ENCODE results near the gene CABP2. TPM values are rescaled to one million over a fixed set of nuclear protein-coding genes. Genes with fewer than 3 reads are reported as not detected.
A peak's percentile ranks its signal among the peaks of the same experiment; 100 is the strongest.
"Not testable (repeated sequence)": the region's sequence is repeated elsewhere in the genome, so short reads cannot be mapped to it uniquely, and the experiment has no call there.

Gene CABP2
- total RNA-seq, 1 experiment from 2014 or later: not detected

DNA sequence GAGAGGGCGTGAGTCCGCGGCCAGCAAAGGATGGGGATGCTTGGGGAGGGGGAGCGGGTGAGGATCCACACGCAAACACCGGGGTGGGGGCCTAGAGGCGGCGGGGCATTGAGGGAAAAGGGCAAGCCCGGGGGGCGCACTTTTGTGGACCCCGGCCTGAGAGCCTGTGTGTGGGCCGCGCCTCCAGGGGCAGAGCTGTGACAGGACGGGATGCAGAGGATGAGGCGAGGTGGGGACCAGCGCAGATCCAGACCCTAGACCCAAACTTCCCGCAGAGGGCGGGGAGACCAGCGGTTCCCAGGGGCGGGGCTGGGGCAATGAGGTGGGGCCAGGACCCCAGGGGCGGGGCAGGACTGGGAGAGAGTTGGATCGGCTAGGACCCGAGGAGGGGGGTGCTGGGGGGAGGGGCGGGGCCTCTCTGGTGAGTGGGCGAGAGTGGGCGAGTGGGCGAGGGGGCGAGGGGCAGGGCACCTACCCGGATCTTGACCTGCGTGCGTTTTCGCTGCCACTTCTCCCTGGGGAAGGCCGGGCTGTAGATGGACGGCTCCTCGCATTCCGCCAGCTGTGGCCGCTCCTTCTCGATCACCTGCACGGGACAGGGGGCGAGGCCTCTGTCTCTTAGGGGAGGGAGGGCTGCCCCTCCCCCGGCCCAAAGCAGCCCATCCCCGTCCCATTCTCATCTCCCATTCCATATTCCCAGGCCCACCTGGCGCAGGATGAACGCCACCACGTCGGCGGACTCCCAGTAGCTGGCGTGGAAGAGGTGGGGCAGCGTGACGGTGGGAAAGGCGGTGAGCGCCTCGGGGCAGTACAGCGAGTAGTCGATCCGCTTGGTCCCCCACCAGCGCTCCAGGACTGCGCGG, 28.6 kb downstream of the CABP2 start:
- no peak for DNase-seq (ENCODE audit: low read depth)

DNA sequence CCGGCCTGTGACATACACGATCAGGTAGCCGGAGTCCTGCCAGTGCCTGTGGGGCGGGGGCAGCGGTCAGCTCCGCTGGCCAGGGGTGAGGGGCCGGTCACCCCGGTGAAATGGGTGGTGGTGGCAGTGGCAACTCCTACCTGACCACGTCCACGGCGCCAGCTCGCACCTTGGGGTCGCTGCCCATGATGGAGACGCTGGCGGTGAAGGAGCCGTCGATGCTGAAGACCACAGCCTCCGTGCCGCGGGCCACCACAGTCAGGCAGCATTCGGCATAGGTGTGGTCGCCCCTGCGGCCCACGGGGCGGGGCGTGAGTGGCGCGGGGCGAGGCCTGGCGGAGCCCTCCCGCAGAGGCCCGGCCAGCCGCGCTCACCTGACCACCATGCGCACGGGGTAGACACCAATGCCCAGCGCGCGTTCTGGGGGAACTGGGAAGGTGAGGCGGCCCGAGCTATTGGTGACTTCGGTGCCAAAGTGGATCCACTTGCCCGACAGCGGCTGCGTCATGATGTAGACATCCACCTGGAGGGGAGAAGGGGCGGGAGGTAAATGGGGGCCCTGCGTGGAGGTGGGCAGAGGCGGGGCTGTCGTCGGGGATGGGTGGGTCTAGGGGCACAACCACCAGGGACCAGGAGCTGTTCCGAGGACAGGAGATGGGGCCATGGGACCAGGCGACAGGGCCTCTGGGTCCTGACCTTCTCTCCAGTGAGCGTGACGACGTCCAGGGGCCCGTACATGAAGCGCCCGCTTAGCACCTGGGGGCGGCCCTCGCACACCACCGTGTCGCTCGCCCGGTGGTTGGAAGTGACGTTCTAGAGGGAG, 29.5 kb downstream of the CABP2 start:
- DNase-seq (ENCODE audit: low read depth): no peak

DNA sequence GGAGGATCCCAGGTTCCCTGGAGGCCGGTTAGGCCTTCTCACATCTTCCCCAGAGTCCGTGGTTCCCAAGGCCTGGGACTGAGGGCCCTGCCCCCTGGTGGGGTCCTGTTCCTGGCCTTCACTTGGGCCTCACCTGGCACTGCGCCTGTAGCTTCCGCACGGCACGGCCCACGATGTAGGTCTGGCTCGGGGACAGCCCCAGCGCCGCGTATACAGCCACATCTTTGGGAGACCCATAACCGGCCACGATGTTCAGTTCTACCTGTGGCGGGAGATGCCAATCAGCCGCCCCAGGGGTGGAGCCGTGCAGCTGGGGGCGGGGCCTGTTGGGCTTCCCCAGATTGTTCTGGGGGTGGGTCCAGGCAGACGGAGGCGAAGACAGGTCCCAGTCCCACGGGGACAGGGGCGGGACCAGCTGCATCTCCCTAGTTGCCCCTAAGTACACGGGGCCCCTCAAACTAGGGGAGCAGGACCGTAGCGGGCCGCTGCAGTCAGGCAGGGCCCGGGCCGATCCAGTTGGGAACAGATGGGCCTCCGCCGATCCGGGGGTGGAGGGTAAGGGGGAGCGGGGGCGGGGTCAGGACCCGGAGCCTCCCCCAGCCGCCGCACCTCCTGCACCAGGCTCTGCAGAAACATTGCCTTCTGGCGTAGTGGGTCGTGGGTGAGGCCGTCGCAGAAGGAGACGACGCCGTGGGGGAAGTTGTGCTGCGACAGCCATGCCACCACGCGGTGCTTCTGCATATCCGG, 30.3 kb downstream of the CABP2 start:
- DNase-seq (ENCODE audit: low read depth): no peak

DNA sequence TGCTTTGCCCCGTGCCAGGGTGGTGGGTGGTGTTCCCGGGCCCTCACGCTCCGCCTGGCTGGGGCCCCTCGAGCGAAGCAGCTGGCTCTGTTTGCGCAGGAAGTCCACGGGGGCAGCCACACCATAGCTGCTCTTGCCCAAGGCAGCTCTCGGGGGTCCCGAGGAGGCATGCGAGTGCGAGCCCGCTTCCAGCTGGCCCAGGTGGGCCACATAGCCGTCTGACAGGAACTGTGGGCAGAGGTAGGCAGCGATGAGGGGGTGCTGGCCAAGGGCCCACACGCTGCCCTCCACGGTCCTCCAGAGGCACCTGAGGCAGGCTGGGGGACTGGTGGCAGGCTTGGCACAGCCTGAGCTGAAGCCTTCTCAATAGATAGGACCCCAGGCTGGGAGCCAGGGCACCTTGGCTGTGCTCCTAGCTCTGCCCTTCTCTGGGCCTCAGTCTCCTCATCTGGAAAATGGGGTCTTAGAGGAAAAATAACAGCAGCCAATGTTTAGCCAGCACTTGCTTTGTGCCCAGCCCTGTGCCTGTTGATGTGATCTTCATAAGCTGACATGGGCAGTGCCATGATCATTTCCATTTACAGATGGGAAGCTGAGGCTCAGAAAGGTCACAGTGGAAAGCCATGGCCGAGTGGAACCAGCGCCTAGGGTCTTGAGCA, 31.0 kb downstream of the CABP2 start:
- DNase-seq (ENCODE audit: low read depth): no peak

DNA sequence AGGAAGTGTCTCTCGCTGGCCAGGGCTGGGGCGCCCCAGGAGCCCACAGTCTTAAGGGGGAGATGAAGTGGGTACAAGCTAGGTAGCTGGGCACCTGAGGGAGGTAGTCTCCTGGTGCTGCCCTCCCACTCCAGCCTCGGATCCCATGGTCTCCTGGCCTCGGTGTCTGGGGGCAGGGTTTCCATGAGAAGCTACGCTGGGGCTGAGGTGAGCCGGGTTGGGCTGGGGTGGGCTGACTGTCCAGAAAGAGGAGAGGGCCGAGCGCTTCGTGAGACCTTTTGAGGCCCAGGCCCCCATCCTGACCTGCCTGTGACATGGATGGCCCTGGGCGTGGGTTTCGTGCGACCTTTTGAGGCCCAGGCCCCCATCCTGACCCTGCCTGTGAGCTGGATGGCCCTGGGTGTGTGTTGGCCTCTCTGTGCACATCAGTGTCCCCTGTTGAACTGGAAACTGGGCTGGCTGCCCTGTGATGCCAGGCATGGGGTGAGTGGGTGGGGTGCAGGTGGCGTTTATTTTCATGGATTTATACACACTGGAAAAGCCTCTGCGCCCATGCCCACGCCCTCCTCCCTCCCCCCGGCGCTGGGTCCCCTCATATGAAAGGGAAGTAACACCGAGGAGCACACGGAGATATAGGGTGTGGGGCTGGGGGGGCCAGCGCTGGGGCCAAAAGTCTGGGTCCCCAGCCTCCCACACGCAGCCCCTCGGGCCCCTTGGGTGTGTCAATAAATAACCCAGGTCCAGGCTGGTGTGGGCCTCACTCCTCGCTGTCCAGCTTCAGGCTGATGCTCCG, 31.8 kb downstream of the CABP2 start:
- DNase-seq (ENCODE audit: low read depth): no peak

DNA sequence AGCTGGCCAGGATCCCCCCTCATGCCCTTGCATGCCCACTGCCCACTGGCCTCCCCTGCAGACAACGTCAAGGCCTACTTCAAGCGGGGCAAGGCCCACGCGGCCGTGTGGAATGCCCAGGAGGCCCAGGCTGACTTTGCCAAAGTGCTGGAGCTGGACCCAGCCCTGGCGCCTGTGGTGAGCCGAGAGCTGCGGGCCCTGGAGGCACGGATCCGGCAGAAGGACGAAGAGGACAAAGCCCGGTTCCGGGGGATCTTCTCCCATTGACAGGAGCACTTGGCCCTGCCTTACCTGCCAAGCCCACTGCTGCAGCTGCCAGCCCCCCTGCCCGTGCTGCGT, 32.5 kb downstream of the CABP2 start:
- peak; percentile 26 for DNase-seq (ENCODE audit: low read depth)

DNA sequence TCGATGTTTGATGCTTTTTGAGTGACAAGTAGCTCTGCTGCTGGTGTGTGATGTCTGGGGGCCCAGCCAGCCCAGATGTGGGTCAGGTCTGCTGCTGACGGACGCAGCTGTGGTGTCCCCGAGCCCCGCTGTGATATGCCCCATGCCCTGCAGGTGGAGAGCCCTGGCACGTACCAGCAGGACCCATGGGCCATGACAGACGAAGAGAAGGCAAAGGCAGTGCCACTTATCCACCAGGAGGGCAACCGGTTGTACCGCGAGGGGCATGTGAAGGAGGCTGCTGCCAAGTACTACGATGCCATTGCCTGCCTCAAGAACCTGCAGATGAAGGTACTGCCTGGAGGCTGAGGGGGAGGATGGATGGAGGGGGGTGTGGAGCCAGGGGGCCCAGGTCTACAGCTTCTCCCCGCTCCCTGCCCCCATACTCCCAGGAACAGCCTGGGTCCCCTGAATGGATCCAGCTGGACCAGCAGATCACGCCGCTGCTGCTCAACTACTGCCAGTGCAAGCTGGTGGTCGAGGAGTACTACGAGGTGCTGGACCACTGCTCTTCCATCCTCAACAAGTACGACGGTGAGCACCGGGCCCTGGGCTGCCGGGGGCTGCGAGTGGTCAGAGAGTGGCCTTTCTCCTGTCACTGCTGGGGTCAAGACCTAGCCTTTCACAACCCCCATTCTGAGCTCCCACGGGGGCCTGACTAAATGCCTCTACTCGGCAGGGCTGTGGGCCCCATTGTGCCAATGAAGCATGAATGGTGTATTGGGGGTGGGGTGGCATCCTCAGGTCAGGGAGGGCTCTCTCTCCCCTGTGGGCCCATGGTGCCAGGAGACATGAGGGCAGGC, 33.1 kb downstream of the CABP2 start:
- DNase-seq (ENCODE audit: low read depth): no peak

DNA sequence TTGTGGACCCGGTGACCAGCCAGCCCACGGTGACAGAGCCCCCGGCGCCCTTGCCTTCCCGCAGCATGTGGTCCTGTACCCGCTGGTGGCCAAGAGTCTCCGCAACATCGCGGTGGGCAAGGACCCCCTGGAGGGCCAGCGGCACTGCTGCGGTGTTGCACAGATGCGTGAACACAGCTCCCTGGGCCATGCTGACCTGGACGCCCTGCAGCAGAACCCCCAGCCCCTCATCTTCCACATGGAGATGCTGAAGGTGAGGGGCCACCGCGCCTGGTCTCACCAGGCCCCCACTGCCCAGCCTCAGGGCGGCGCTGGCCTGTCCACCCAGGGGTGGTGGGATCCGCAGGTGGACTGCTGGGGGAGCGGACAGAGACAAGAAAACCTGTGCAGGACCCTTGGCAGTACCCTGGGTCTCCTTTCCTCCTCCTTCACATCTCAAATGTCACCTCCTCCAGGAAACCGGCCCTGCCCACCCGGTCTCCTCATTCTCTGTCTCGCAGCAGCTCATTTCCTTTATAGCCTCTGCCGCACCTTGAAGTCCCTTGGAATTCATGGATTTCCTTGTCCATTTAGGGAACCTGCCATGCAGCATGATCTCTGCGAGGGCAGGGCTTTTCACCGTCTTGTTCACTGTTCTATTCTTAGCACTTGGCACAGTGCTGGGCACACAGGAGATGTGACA, 33.9 kb downstream of the CABP2 start:
- no peak for DNase-seq (ENCODE audit: low read depth)

DNA sequence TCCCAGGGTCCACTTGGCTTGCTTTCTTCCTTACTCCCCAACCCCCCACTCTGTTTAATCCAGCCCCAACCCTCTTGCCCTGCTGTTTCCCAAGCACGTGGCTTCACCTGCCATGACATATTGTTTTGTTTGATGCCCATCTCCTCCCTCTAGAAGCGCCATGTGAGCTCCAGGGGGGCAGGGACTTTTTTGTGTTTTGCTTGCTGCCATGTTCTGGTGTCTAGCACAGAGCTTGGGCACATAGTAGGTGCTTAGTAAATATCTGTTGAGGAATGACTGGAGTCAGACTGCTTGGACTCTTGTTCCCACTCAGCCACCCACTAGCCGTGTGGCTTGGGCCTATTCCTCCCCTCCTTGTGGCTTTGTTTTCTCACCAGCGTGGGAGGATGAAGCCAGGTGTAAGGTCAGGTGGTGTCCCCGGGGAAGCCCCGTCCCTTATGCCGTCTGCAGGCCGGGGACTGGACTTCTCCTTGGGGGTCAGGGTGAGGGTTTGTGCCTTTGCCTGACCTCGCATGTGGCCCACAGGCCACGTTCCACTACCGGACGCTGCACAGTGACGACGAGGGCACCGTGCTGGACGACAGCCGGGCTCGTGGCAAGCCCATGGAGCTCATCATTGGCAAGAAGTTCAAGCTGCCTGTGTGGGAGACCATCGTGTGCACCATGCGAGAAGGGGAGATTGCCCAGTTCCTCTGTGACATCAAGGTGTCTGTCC, 36.6 kb downstream of the CABP2 start:
- no peak for DNase-seq (ENCODE audit: low read depth)

DNA sequence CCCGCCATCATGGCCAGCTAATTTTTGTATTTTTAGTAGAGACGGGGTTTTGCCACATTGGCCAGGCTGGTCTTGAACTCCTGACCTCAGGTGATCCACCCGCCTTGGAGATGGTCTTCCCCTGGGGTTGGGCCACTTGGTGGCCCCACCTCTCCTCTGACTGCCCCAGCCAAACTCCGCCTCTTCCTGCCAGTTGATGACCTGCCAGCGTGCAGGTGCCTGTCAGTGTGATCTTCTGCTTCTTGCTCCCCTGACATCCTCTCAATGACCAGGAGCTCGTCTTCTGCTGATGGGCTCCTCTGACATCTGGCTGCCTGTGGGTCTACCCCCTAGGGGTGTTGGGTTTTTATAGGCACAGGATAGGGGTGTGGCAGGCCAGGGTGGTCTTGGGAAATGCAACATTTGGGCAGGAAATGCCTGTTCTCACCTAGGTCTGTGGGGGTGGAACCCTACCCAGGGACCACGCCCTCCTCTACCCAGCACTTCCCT, 37.3 kb downstream of the CABP2 start:
- DNase-seq (ENCODE audit: low read depth): not testable (repeated sequence)

DNA sequence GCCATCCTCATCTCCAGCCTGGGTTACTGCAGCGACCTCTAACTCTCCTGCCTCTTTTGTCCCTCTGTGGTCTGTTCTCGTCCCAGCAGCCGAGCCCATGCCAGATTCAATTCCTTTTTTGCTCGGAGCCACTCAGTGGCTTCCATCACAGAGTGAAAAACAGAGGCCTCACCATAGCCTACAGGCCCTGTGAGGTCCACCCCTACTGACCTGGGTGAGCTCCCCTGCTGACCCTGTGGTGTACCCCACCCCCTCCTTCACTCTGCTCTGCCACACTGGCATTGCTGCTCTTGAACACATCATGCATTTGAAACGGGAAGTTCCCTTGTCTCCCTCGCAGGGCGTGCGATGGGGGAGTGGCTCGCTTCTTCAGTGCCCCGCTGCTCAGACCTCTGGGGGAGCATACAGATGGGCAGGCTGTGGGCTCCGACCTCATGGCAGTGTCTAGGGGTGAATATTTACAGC, 38.4 kb downstream of the CABP2 start:
- no peak for DNase-seq (ENCODE audit: low read depth)

DNA sequence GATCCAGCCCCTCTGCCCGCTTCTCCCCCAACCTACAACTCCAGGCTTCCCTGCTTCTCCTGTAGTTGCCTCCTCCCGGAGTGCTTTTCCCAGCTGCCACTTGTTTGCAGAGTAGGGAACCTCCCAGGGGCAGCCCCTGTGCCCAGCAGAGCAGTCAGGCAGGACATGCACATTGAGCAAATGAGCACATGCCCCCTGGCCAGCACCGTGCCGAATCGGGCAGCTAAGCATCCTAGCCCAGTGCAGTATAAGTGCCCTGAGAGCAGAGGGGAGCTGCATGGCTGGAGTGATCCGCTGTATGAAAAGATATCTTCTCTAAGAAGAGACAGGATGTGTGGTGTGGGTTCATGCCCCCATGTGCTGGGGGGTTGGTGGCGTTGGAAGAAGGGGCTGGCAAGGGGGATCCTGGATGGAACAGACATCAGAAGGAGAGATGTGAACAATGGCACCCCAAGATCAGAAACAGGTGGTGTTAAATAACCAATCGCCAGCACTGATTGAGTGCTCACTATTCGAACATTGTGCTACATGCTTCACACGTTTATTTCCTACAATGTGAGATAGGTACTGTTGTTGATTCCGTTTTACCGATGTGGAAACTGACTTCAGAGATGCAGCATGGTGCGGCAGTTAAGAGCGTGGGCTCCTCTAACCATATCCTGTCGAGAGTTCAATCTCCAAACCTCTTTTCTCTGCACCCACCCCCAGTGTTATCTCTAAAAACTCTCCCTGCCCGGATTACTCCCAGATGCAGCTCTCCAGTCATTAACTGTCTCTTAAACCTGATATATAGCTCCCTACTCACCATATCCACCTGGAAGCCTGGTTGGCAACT, 39.2 kb downstream of the CABP2 start:
- DNase-seq (ENCODE audit: low read depth): no peak

DNA sequence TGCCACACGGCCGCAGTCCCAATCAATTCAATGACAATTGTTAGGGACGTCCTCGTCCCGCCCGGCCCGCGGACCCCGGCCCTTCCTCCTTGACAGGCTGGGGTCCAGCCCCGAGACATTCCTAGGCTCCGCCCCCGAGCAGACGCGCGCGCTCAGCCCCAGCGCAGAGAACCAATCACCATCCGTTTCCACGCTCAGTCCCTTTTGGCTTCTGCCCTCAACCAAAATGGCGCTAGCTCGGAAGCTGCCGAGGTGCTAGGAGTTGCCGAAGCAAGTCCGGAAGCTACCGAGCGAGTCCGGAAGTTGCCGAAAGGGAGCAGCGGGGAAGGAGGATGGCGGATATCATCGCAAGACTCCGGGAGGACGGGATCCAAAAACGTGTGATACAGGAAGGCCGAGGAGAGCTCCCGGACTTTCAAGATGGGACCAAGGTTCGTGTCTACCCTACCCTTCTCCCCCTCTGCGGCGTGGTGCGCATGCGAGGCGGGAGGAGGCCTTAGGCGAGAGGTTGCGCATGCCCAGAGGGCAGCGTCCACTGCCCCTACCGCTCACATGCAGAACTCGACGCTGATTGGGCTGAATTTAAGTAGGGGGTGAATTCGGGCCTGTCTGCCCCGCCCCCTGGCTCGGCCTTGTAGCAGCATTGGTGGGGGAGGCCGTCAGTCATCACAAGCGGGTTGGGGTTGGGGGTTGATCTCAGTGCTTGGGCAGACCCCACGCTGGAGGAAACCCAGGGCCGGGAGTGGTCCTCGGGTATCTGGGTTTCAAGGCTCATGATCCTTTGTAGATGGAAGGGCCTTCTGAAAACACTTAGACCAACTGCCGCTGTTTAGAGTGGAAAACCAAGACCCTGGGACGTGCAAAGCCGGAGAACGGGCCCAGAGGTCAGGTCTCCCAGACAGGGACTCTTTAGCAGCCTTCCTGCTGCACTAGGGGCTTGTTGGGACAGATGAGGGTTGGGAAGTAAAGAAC, 40.1 kb downstream of the CABP2 start, which contains the start of gene AIP:
TSS of gene AIP (plus strand) at position 200 of the 972 bp plus-strand sequence. CDS start at position 333, 133 bp downstream.
- DNase-seq (ENCODE audit: low read depth): peak; percentile 98

DNA sequence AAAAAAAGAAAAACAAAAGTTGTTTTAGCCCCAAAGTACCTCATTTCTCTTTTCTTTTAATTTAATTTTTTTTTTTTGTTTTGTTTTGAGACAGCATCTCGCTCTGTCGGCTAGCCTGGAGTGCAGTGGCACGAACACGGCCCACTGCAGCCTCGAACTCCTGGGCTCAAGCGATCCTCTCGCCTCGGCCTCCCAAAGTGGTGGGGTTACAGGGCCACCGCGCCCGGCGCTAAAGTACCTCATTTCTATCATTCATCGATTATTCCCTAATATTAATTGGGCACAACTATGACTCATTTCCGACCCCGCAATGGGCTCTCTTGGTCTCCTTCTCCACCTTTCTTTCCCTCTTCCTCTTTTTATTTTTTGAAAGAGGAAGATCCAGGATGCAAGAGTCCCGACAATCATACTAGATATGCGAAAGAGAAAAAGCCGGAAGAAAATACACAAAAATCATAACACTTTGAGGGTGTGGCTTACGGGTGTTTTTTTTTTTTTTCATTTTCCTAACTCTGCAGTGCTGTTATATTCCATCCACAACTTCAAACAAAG, 40.9 kb downstream of the CABP2 start:
- DNase-seq (ENCODE audit: low read depth): no peak

DNA sequence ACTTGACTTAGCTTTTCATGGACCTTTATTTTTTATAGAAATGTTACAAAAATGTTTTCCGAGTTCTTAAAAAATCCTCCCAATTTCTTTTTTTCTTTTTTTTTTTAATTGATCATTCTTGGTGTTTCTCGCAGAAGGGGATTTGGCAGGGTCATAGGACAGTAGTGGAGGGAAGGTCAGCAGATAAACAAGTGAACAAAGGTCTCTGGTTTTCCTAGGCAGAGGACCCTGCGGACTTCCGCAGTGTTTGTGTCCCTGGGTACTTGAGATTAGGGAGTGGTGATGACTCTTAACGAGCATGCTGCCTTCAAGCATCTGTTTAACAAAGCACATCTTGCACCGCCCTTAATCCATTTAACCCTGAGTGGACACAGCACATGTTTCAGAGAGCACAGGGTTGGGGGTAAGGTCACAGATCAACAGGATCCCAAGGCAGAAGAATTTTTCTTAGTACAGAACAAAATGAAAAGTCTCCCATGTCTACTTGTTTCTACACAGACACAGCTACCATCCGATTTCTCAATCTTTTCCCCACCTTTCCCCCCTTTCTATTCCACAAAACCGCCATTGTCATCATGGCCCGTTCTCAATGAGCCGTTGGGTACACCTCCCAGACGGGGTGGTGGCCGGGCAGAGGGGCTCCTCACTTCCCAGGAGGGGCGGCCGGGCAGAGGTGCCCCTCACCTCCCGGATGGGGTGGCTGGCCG, 45.7 kb downstream of the CABP2 start:
- DNase-seq (ENCODE audit: low read depth): not testable (repeated sequence)

Data from M059J (cell line).